ENCODE results near the gene TNNT1.
"Not testable (repeated sequence)": the region's sequence is repeated elsewhere in the genome, so short reads cannot be mapped to it uniquely, and the experiment has no call there.

The TNNT1 gene

GRCh38 chr19:55173714-55174409 lies 24.9 kb upstream of the TNNT1 start (continued):
- no peak for TF ChIP-seq PPARA (CRISPR knock-in tag; IDR thresholded peaks at IDR 0.05; ENCODE audit: borderline replicate concordance)

DNA sequence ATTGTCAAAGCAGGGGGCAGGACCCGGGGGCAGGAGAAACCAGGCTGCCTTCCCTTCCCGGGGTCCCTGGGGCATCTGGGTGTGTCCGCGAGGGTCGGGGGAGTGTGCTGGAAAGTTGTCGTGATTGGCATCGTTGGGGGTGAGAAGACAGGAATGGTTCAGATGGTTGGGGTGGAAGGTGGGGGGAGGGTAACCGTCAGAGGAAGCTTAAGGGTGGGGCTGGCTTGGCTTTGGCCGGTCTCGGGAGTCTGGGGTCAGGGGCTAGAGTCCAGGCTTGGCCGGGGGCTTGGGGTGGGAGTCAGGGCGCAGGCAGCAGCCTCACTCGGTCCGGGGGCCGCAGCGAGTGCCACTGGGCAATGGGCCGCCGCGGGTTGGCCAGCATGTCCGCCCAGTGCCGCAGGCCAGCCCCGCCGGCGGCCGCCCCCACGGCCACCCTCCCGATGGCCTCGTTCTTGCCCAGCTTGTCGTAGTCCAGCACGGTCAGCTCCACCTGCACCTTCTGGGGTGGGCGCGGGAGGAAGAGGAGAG lies 24.2 kb upstream of the TNNT1 start:
- TF ChIP-seq ZFP3 (CRISPR knock-in tag; IDR thresholded peaks at IDR 0.05) (no peak), ZNF8 (CRISPR knock-in tag; IDR thresholded peaks at IDR 0.05) (no peak), ZNF565 (CRISPR knock-in tag; conservative IDR thresholded peaks at IDR 0.05; ENCODE audit: low read depth) (no peak), TOX (CRISPR knock-in tag; IDR thresholded peaks at IDR 0.05; ENCODE audit: borderline replicate concordance) (no peak), ZFP30 (CRISPR knock-in tag; IDR thresholded peaks at IDR 0.05) (no peak), BACH2 (CRISPR knock-in tag; IDR thresholded peaks at IDR 0.05; ENCODE audit: borderline replicate concordance) (no peak), ZNF70 (CRISPR knock-in tag; IDR thresholded peaks at IDR 0.05) (no peak), PATZ1 (CRISPR knock-in tag; IDR thresholded peaks at IDR 0.05; ENCODE audit: borderline replicate concordance) (no peak), GLIS3 (CRISPR knock-in tag; IDR thresholded peaks at IDR 0.05) (no peak), ZC3H10 (CRISPR knock-in tag; IDR thresholded peaks at IDR 0.05) (no peak), ISL1 (CRISPR knock-in tag; IDR thresholded peaks at IDR 0.05) (no peak), TCF4 (CRISPR knock-in tag; IDR thresholded peaks at IDR 0.05; ENCODE audit: borderline replicate concordance) (no peak), OSR1 (CRISPR knock-in tag; IDR thresholded peaks at IDR 0.05) (no peak), PPARA (CRISPR knock-in tag; IDR thresholded peaks at IDR 0.05; ENCODE audit: borderline replicate concordance) (no peak), SNAI2 (CRISPR knock-in tag; IDR thresholded peaks at IDR 0.05) (no peak), ARNTL (CRISPR knock-in tag; IDR thresholded peaks at IDR 0.05; ENCODE audit: borderline replicate concordance, low read depth) (no peak), RARB (CRISPR knock-in tag; IDR thresholded peaks at IDR 0.05) (no peak)
- TF ChIP-seq, protein P1, sequence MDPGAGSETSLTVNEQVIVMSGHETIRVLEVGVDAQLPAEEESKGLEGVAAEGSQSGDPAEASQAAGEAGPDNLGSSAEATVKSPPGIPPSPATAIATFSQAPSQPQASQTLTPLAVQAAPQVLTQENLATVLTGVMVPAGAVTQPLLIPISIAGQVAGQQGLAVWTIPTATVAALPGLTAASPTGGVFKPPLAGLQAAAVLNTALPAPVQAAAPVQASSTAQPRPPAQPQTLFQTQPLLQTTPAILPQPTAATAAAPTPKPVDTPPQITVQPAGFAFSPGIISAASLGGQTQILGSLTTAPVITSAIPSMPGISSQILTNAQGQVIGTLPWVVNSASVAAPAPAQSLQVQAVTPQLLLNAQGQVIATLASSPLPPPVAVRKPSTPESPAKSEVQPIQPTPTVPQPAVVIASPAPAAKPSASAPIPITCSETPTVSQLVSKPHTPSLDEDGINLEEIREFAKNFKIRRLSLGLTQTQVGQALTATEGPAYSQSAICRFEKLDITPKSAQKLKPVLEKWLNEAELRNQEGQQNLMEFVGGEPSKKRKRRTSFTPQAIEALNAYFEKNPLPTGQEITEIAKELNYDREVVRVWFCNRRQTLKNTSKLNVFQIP (CRISPR knock-in tag; IDR thresholded peaks at IDR 0.05; ENCODE audit: borderline replicate concordance, low read depth): no peak
- TF ChIP-seq, protein P2, sequence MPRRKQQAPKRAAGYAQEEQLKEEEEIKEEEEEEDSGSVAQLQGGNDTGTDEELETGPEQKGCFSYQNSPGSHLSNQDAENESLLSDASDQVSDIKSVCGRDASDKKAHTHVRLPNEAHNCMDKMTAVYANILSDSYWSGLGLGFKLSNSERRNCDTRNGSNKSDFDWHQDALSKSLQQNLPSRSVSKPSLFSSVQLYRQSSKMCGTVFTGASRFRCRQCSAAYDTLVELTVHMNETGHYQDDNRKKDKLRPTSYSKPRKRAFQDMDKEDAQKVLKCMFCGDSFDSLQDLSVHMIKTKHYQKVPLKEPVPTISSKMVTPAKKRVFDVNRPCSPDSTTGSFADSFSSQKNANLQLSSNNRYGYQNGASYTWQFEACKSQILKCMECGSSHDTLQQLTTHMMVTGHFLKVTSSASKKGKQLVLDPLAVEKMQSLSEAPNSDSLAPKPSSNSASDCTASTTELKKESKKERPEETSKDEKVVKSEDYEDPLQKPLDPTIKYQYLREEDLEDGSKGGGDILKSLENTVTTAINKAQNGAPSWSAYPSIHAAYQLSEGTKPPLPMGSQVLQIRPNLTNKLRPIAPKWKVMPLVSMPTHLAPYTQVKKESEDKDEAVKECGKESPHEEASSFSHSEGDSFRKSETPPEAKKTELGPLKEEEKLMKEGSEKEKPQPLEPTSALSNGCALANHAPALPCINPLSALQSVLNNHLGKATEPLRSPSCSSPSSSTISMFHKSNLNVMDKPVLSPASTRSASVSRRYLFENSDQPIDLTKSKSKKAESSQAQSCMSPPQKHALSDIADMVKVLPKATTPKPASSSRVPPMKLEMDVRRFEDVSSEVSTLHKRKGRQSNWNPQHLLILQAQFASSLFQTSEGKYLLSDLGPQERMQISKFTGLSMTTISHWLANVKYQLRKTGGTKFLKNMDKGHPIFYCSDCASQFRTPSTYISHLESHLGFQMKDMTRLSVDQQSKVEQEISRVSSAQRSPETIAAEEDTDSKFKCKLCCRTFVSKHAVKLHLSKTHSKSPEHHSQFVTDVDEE (CRISPR knock-in tag; IDR thresholded peaks at IDR 0.05): no peak
- TF ChIP-seq, protein P3, sequence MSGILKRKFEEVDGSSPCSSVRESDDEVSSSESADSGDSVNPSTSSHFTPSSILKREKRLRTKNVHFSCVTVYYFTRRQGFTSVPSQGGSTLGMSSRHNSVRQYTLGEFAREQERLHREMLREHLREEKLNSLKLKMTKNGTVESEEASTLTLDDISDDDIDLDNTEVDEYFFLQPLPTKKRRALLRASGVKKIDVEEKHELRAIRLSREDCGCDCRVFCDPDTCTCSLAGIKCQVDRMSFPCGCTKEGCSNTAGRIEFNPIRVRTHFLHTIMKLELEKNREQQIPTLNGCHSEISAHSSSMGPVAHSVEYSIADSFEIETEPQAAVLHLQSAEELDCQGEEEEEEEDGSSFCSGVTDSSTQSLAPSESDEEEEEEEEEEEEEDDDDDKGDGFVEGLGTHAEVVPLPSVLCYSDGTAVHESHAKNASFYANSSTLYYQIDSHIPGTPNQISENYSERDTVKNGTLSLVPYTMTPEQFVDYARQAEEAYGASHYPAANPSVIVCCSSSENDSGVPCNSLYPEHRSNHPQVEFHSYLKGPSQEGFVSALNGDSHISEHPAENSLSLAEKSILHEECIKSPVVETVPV (CRISPR knock-in tag; IDR thresholded peaks at IDR 0.05): no peak
- no peak for ATAC-seq

GRCh38 chr19:55172741-55173140 lies 23.7 kb upstream of the TNNT1 start:
- no peak for TF ChIP-seq ZNF8 (CRISPR knock-in tag; IDR thresholded peaks at IDR 0.05)
- no peak for TF ChIP-seq ARNTL (CRISPR knock-in tag; IDR thresholded peaks at IDR 0.05; ENCODE audit: borderline replicate concordance, low read depth)
- no peak for TF ChIP-seq ZFP3 (CRISPR knock-in tag; IDR thresholded peaks at IDR 0.05)
- TF ChIP-seq TOX (CRISPR knock-in tag; IDR thresholded peaks at IDR 0.05; ENCODE audit: borderline replicate concordance): no peak
- TF ChIP-seq ZNF565 (CRISPR knock-in tag; conservative IDR thresholded peaks at IDR 0.05; ENCODE audit: low read depth): no peak
- no peak for TF ChIP-seq SNAI2 (CRISPR knock-in tag; IDR thresholded peaks at IDR 0.05)
- no peak for TF ChIP-seq PPARA (CRISPR knock-in tag; IDR thresholded peaks at IDR 0.05; ENCODE audit: borderline replicate concordance)
- no peak for TF ChIP-seq PATZ1 (CRISPR knock-in tag; IDR thresholded peaks at IDR 0.05; ENCODE audit: borderline replicate concordance)
- TF ChIP-seq ZNF70 (CRISPR knock-in tag; IDR thresholded peaks at IDR 0.05): no peak
- TF ChIP-seq, protein P3 (CRISPR knock-in tag; IDR thresholded peaks at IDR 0.05): no peak
- TF ChIP-seq, protein P2 (CRISPR knock-in tag; IDR thresholded peaks at IDR 0.05): no peak
- no peak; the same call in 2 of the 3 replicates for ATAC-seq

DNA sequence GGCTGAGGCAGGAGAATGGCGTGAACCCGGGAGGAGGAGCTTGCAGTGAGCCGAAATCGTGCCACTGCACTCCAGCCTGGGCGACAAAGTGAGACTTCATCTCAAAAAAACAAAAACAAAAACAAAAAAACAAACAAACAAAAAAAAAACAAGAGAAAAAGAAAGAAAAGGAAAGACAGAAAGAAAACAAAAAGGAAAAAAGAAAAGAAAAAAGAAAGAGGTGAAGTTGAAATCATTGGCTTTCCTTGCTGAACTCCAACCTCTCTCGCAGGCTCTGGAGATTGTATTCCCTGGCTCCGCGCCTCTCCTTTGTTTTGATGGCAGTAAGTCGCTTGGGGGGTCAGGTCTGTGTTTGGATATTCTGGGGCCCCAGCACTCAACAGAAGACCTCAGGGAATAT lies 23.3 kb upstream of the TNNT1 start:
- not testable (repeated sequence) for ATAC-seq

Measured in SK-N-SH treated with all-trans-retinoic acid at 6 μM for 48 hours (cell line).